ENCODE results near the gene SPATA32.

GRCh38 chr17:45251931-45252330 lies 10.0 kb downstream of the SPATA32 start:
- TF ChIP-seq POLR2AphosphoS5 (IDR thresholded peaks at IDR 0.05; ENCODE audit: borderline replicate concordance, low read depth, low read length) (no peak), EZH2 (IDR thresholded peaks at IDR 0.05) (no peak)

Measured in SK-N-MC (cell line).